Keratinocyte (primary cell): ENCODE data around the gene FDX1. TPM values are rescaled to one million over a fixed set of nuclear protein-coding genes. Genes with fewer than 3 reads are reported as not detected.

Experiments
- DNase-seq: peaks from one replicate; pipeline ENCODE4 v3.0.0-alpha.2; 2011; ENCODE audit warnings: low read depth, missing footprints, low spot score
- FAIRE-seq: peaks from 2 replicates; lab custom pipeline; 2011; peaks lifted over from hg19 to GRCh38; lab: Jason Lieb, UNC
- H2AFZ ChIP-seq: 2 replicates; pipeline ENCODE4 v1.6.0; 2012; ENCODE audit warnings: low read length, control low read depth, inconsistent platforms; ENCODE audit not compliant: control insufficient read depth
- H3K27ac ChIP-seq: 2 replicates; pipeline ENCODE4 v1.5.1; 2011; ENCODE audit warnings: low read length; ENCODE audit not compliant: control insufficient read depth, insufficient read depth
- H3K27me3 ChIP-seq: 3 replicates; pipeline ENCODE4 v1.6.0; 2011; ENCODE audit warnings: low read length; ENCODE audit not compliant: control insufficient read depth, insufficient read depth; ENCODE audit errors: extremely low read depth
- H3K36me3 ChIP-seq, 2 experiments: 2 replicates in 1 of 2; 3 replicates in 1 of 2; pipeline ENCODE4 v1.5.1; 2011; ENCODE audit warnings: low read length in 2 of 2, mild to moderate bottlenecking in 1 of 2; ENCODE audit not compliant: control insufficient read depth in 2 of 2, insufficient read depth in 2 of 2; ENCODE audit errors: extremely low read depth in 1 of 2
- H3K4me1 ChIP-seq: 3 replicates; pipeline ENCODE4 v1.5.1; 2011; ENCODE audit warnings: low read length; ENCODE audit not compliant: control insufficient read depth, insufficient read depth; ENCODE audit errors: extremely low read depth
- H3K4me2 ChIP-seq: 3 replicates; pipeline ENCODE4 v1.6.0; 2011; ENCODE audit warnings: low read depth, low read length; ENCODE audit not compliant: control insufficient read depth, insufficient read depth; ENCODE audit errors: extremely low read depth
- H3K4me3 ChIP-seq, 3 experiments: fragments of 200-600 bp in 1 of 3; sonication (generic) in 1 of 3; 2 replicates in 2 of 3; 3 replicates in 1 of 3; pipeline ENCODE4 v1.5.1; 2011 to 2016; ENCODE audit warnings: low read length in 3 of 3, mild to moderate bottlenecking in 3 of 3, control low read depth in 2 of 3, inconsistent platforms in 1 of 3, low read depth in 1 of 3, mixed read lengths in 1 of 3, mixed run types in 1 of 3, moderate library complexity in 1 of 3; ENCODE audit not compliant: control insufficient read depth in 2 of 3, insufficient read depth in 2 of 3; ENCODE audit errors: extremely low read depth in 1 of 3
- H3K79me2 ChIP-seq: 2 replicates; pipeline ENCODE4 v1.6.0; 2012; ENCODE audit warnings: low read length; ENCODE audit not compliant: control insufficient read depth, insufficient read depth
- H3K9ac ChIP-seq: 3 replicates; pipeline ENCODE4 v1.6.0; 2011; ENCODE audit warnings: low read length; ENCODE audit not compliant: control insufficient read depth, insufficient read depth; ENCODE audit errors: extremely low read depth
- H3K9me1 ChIP-seq: 3 replicates; pipeline ENCODE4 v1.6.0; 2011; ENCODE audit warnings: low read length; ENCODE audit not compliant: control insufficient read depth, insufficient read depth; ENCODE audit errors: extremely low read depth
- H3K9me3 ChIP-seq: 2 replicates; pipeline ENCODE4 v1.5.1; 2012; ENCODE audit warnings: low read depth, low read length; ENCODE audit not compliant: control insufficient read depth
- H4K20me1 ChIP-seq: 3 replicates; pipeline ENCODE4 v1.6.0; 2011; ENCODE audit warnings: low read length; ENCODE audit not compliant: control insufficient read depth, insufficient read depth; ENCODE audit errors: extremely low read depth
- EZH2 ChIP-seq: IDR thresholded peaks from one replicate; pipeline ENCODE4 v1.6.1; 2012; ENCODE audit warnings: inconsistent platforms, mild to moderate bottlenecking, low read length, moderate library complexity
- dilution Hi-C: fragments of 300-500 bp; cut with MboI; formaldehyde crosslinking; loops from one replicate; pipeline ENCODE4 v1.7.0; 2020; ENCODE audit warnings: low sequenced_read_pairs; ENCODE audit not compliant: extremely low pct_ligation_motif_present
- polyA plus RNA-seq, 5 experiments: library from polyadenylated mRNA; depleted of rRNA in 3 of 5; stranded (reverse) in 3 of 5; stranded (forward) in 1 of 5; unstranded in 1 of 5; fragments of >200 nt; gene quantifications; 1 replicate in 1 of 5; 2 replicates in 3 of 5; 3 replicates in 1 of 5; pipeline versions ENCODE4 v1.2.1 to v1.2.3, GENCODE V29; 2011 to 2012; ENCODE audit warnings: missing spikeins in 2 of 5, low read depth in 1 of 5, low replicate concordance in 1 of 5
- TF ChIP-seq, protein P1 (sequence below), 3 experiments: IDR thresholded peaks in 1 of 3; conservative IDR thresholded peaks in 1 of 3; optimal IDR thresholded peaks in 1 of 3; 2 replicates in 2 of 3; 3 replicates in 1 of 3; pipeline versions ENCODE3 to v1.5.1; 2011; ENCODE audit warnings: low read length in 3 of 3, mild to moderate bottlenecking in 3 of 3, moderate library complexity in 2 of 3, control low read depth in 1 of 3, inconsistent platforms in 1 of 3; ENCODE audit not compliant: insufficient read depth in 2 of 3; ENCODE audit errors: extremely low read depth in 1 of 3

The FDX1 gene
- polyA plus RNA-seq, 1 donor (not counting 4 experiments of a cell fraction or from before 2014, with no cell fraction given) = 9.1 TPM

DNA sequence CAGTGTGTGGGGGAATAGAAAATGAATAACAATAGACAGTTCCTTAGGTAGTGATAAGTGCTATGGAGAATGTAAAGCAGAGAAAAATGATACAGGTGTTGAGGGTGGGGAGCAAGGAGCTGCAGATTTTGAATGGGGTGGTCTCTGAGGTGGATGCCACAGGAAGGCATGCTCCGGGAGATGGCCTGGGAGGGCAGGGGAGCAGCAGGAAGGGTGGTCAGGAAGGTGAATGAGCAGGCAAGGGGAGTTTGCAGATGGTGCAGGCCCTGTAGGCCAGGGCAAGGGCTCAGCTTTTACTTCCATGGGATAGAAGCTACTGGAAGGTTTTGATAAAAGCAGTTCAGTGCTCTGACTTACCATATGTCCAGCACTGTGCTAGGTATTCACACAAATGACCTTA, 44.8 kb downstream of the FDX1 start:
- Histone ChIP-seq H3K27me3 (no peaks in the 10 kb centered on the region), H2AFZ (no peak overlapping the region), H3K4me3 (no peak overlapping the region), H3K9me1 (no peaks in the 10 kb centered on the region), H3K79me2 (no peaks in the 10 kb centered on the region), H4K20me1 (no peaks in the 10 kb centered on the region), H3K9me3 (no peaks in the 10 kb centered on the region), H3K4me1 (peaks cover 15% of the 10 kb centered on the region), H3K9ac (no peak overlapping the region), H3K27ac (no peak overlapping the region), H3K4me2 (no peak overlapping the region), H3K36me3 (no peaks in the 10 kb centered on the region)
- TF ChIP-seq, protein P1, sequence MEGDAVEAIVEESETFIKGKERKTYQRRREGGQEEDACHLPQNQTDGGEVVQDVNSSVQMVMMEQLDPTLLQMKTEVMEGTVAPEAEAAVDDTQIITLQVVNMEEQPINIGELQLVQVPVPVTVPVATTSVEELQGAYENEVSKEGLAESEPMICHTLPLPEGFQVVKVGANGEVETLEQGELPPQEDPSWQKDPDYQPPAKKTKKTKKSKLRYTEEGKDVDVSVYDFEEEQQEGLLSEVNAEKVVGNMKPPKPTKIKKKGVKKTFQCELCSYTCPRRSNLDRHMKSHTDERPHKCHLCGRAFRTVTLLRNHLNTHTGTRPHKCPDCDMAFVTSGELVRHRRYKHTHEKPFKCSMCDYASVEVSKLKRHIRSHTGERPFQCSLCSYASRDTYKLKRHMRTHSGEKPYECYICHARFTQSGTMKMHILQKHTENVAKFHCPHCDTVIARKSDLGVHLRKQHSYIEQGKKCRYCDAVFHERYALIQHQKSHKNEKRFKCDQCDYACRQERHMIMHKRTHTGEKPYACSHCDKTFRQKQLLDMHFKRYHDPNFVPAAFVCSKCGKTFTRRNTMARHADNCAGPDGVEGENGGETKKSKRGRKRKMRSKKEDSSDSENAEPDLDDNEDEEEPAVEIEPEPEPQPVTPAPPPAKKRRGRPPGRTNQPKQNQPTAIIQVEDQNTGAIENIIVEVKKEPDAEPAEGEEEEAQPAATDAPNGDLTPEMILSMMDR (optimal IDR thresholded peaks at IDR 0.05 in 1 of 3, IDR thresholded peaks at IDR 0.05 in 1 of 3, conservative IDR thresholded peaks at IDR 0.05 in 1 of 3; ENCODE audit: extremely low read depth in 1 of 3, insufficient read depth in 2 of 3, low read length in 3 of 3) = no peak
- TF ChIP-seq EZH2 = no peak
- DNase-seq (no peak), FAIRE-seq (no peak)
- dilution Hi-C loops = no loop called here

DNA sequence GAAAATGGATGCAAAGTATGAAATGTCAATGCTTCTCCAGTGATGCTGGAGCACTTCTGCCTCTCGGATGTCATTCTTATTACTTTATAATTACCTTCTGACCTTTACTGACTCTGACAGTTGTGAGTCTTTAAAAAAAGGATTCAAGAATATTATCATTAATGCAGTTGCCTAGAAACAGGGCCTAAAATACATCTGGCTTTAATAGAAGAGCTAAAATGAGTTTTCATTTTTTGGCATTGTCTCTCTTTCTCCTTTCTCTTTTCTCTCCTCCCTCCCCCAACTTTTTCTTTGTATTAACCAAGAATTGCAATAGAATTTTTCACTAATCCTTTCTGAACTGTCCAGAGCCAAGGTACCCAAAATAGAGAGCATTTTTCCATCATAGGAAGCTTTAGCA, 45.9 kb downstream of the FDX1 start:
- Histone ChIP-seq H3K9me1 (no peaks in the 10 kb centered on the region), H3K4me3 (no peak overlapping the region), H4K20me1 (no peaks in the 10 kb centered on the region), H2AFZ (no peak overlapping the region), H3K9me3 (no peaks in the 10 kb centered on the region), H3K79me2 (no peaks in the 10 kb centered on the region), H3K27ac (no peak overlapping the region), H3K4me1 (peaks cover 15% of the 10 kb centered on the region), H3K36me3 (no peaks in the 10 kb centered on the region), H3K4me2 (no peak overlapping the region), H3K27me3 (no peaks in the 10 kb centered on the region), H3K9ac (no peak overlapping the region)
- DNase-seq = no peak
- dilution Hi-C loops = no loop called here
- no peak for FAIRE-seq
- TF ChIP-seq EZH2 = no peak
- TF ChIP-seq, protein P1 (optimal IDR thresholded peaks at IDR 0.05 in 1 of 3, IDR thresholded peaks at IDR 0.05 in 1 of 3, conservative IDR thresholded peaks at IDR 0.05 in 1 of 3; ENCODE audit: extremely low read depth in 1 of 3, insufficient read depth in 2 of 3, low read length in 3 of 3) = no peak
